HEK293 (cell line): Measurements from ENCODE around the gene PLXNA2.

ENCODE experiments used
- CTCF ChIA-PET: fragments of 350-600 bp; formaldehyde crosslinking; extraction: SDS; loops from one replicate; lab custom pipeline; 2021; ENCODE audit warnings: antibody characterized with exemption; lab: Yijun Ruan, JAX
- POLR2A ChIA-PET: fragments of 300-600 bp; formaldehyde crosslinking; extraction: SDS; loops from one replicate; lab custom pipeline; 2020; ENCODE audit warnings: antibody characterized with exemption, inconsistent platforms; lab: Yijun Ruan, JAX
- H3K27ac ChIP-seq: fragments of 200-500 bp; sonication (Bioruptor generic); 2 replicates; pipeline ENCODE4 v1.5.1; 2014; ENCODE audit warnings: low read depth, low read length, control low read depth, inconsistent platforms; ENCODE audit errors: extremely low read depth
- H3K36me3 ChIP-seq, 2 experiments: fragments of 200-500 bp in 1 of 2; sonication (Bioruptor generic) in 1 of 2; 1 replicate in 1 of 2; 2 replicates in 1 of 2; pipeline ENCODE4 v1.5.1; 2014 to 2017; ENCODE audit warnings: inconsistent platforms in 2 of 2, low read length in 2 of 2; ENCODE audit not compliant: control insufficient read depth in 2 of 2, insufficient read depth in 1 of 2
- H3K4me1 ChIP-seq: fragments of 200-500 bp; sonication (Bioruptor generic); 2 replicates; pipeline ENCODE4 v1.5.1; 2014; ENCODE audit warnings: mild to moderate bottlenecking, low read length, inconsistent platforms; ENCODE audit not compliant: control insufficient read depth, insufficient read depth
- H3K4me3 ChIP-seq: 2 replicates; pipeline ENCODE4 v1.5.1; 2011; ENCODE audit warnings: low read depth, mild to moderate bottlenecking, control low read depth, low read length, moderate library complexity
- H3K9me3 ChIP-seq: fragments of 200-500 bp; sonication (Bioruptor generic); 2 replicates; pipeline ENCODE4 v1.5.1; 2014; ENCODE audit warnings: low read depth, low read length, inconsistent platforms; ENCODE audit not compliant: control insufficient read depth, insufficient read depth
- KLF9 ChIP-seq: fragments of 450-650 bp; formaldehyde crosslinking; IDR thresholded peaks from 2 replicates; pipeline ENCODE4 v1.5.1; 2016; ENCODE audit warnings: missing biosample characterization, missing genetic modification characterization, low read depth
- SETDB1 ChIP-seq: IDR thresholded peaks from one replicate; pipeline ENCODE4 v1.6.1; 2017; ENCODE audit warnings: mild to moderate bottlenecking, low read length, moderate library complexity, mixed read lengths; ENCODE audit not compliant: insufficient read length
- ZFHX2 ChIP-seq: fragments of 450-650 bp; formaldehyde crosslinking; conservative IDR thresholded peaks from 2 replicates; pipeline ENCODE4 v1.5.1; 2016; ENCODE audit warnings: missing biosample characterization, missing genetic modification characterization
- ZNF114 ChIP-seq: fragments of 450-650 bp; formaldehyde crosslinking; IDR thresholded peaks from 2 replicates; pipeline ENCODE4 v1.5.0; 2017; ENCODE audit warnings: missing biosample characterization, missing genetic modification characterization
- ZNF214 ChIP-seq: fragments of 450-650 bp; formaldehyde crosslinking; IDR thresholded peaks from 2 replicates; pipeline ENCODE4 v1.5.1; 2017; ENCODE audit warnings: missing biosample characterization, mild to moderate bottlenecking, missing genetic modification characterization, borderline replicate concordance
- ZNF274 ChIP-seq, 2 experiments: fragments of 200-500 bp in 1 of 2; fragments of 450-650 bp in 1 of 2; sonication (Bioruptor generic) in 1 of 2; formaldehyde crosslinking in 1 of 2; IDR thresholded peaks; 2 replicates each; pipeline versions ENCODE4 v1.5.1 to v1.6.1; 2014 to 2016; ENCODE audit warnings: borderline replicate concordance in 1 of 2, inconsistent platforms in 1 of 2, low read length in 1 of 2, missing biosample characterization in 1 of 2, missing genetic modification characterization in 1 of 2
- ZNF394 ChIP-seq: fragments of 450-650 bp; formaldehyde crosslinking; IDR thresholded peaks from 2 replicates; pipeline ENCODE4 v1.5.1; 2016; ENCODE audit warnings: missing biosample characterization, missing genetic modification characterization, mild to moderate bottlenecking, moderate library complexity, borderline replicate concordance
- ZNF530 ChIP-seq: fragments of 450-650 bp; formaldehyde crosslinking; IDR thresholded peaks from 2 replicates; pipeline ENCODE4 v1.5.1; 2016; ENCODE audit warnings: low read depth, missing biosample characterization, missing genetic modification characterization
- ZNF558 ChIP-seq: fragments of 450-650 bp; formaldehyde crosslinking; IDR thresholded peaks from 2 replicates; pipeline ENCODE4 v1.5.1; 2016; ENCODE audit warnings: missing biosample characterization, missing genetic modification characterization
- ZNF571 ChIP-seq: fragments of 450-650 bp; formaldehyde crosslinking; IDR thresholded peaks from 2 replicates; pipeline ENCODE4 v1.5.0; 2017; ENCODE audit warnings: missing biosample characterization, missing genetic modification characterization
- ZNF600 ChIP-seq: fragments of 450-650 bp; formaldehyde crosslinking; IDR thresholded peaks from 2 replicates; pipeline ENCODE4 v1.5.1; 2016; ENCODE audit warnings: missing biosample characterization, missing genetic modification characterization
- ZXDB ChIP-seq: fragments of 450-650 bp; formaldehyde crosslinking; IDR thresholded peaks from 2 replicates; pipeline ENCODE4 v1.5.1; 2016; ENCODE audit warnings: missing biosample characterization, missing genetic modification characterization
- TF ChIP-seq, protein P1 (sequence below): fragments of 450-650 bp; formaldehyde crosslinking; IDR thresholded peaks from 2 replicates; pipeline ENCODE4 v1.5.1; 2016; ENCODE audit warnings: missing biosample characterization, missing genetic modification characterization
- TF ChIP-seq, protein P2 (sequence below): fragments of 450-650 bp; formaldehyde crosslinking; IDR thresholded peaks from 2 replicates; pipeline ENCODE4 v1.5.1; 2016; ENCODE audit warnings: missing biosample characterization, missing genetic modification characterization
- TF ChIP-seq, protein P3 (sequence below): fragments of 450-650 bp; formaldehyde crosslinking; IDR thresholded peaks from 2 replicates; pipeline ENCODE4 v1.5.1; 2017; ENCODE audit warnings: missing biosample characterization, missing genetic modification characterization
- TF ChIP-seq, protein P4 (sequence below): fragments of 450-650 bp; formaldehyde crosslinking; IDR thresholded peaks from 2 replicates; pipeline ENCODE4 v1.5.1; 2016; ENCODE audit warnings: missing biosample characterization, missing genetic modification characterization

Gene PLXNA2

DNA sequence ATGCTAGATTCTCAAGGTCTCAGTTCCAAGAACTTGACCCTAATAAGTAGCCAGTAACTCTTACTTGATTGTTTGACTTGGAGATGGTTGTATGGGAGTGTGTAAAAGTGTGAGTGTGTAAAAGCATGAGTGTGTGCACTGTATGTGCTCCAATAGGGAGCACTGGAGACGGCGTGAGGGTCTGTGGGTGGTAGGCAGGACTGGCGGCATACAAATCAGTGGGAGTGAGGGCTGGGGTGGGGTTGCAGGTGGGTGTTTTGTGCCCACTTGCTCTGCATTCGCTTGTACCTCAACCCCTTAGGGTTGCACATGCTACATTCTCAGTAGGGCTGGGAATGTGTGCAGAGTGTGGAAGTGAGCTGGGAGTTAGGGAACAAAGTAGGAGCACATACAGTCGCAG, 253.7 kb downstream of the PLXNA2 start (continued):
- TF ChIP-seq, protein P1, sequence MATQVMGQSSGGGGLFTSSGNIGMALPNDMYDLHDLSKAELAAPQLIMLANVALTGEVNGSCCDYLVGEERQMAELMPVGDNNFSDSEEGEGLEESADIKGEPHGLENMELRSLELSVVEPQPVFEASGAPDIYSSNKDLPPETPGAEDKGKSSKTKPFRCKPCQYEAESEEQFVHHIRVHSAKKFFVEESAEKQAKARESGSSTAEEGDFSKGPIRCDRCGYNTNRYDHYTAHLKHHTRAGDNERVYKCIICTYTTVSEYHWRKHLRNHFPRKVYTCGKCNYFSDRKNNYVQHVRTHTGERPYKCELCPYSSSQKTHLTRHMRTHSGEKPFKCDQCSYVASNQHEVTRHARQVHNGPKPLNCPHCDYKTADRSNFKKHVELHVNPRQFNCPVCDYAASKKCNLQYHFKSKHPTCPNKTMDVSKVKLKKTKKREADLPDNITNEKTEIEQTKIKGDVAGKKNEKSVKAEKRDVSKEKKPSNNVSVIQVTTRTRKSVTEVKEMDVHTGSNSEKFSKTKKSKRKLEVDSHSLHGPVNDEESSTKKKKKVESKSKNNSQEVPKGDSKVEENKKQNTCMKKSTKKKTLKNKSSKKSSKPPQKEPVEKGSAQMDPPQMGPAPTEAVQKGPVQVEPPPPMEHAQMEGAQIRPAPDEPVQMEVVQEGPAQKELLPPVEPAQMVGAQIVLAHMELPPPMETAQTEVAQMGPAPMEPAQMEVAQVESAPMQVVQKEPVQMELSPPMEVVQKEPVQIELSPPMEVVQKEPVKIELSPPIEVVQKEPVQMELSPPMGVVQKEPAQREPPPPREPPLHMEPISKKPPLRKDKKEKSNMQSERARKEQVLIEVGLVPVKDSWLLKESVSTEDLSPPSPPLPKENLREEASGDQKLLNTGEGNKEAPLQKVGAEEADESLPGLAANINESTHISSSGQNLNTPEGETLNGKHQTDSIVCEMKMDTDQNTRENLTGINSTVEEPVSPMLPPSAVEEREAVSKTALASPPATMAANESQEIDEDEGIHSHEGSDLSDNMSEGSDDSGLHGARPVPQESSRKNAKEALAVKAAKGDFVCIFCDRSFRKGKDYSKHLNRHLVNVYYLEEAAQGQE (tag by site-specific recombination) = no peak

DNA sequence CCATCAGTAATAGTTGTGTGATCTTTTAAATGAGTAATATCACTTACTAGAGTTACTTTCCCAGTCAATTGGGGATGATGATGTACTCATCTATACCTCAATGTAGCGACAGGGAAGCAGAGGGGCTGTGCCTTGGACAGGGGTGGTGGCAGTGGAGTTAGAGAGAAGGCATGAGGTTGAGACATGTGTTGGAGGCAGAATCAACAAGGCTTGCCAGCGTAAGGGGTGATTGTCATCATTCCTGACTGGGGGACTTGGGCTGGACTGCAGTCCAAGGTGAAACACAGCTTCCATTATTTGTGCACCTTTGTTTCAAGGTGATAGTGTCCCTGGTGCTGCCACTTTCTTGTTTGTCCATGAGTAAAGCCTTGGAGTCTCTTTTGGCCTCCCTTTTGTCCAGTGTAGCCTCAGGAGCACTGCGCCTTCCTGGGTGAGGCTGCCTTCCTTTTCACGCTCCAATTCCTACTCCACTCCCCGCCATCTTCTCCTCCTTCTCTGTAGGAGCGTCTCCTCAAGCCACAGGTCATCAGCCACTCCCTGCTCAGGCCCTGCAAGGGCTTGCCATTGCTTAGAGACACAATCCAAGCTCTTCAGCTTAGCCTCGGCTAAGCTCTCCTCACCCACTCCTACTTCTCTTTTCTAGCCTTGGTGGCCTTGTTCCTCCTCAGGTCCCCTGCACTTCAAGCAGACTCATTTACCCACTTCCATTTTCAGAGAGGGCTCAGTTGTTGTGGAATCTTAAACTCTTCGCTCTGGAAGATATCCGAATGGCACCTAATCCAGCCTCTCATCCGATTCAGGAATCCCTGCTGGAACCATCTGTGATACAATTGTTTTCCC, 255.6 kb downstream of the PLXNA2 start:
- Histone ChIP-seq H3K9me3 (no peaks in the 10 kb centered on the region), H3K36me3 (no peaks in the 10 kb centered on the region), H3K4me1 (no peaks in the 10 kb centered on the region), H3K4me3 (no peak overlapping the region), H3K27ac (no peak overlapping the region)
- CTCF ChIA-PET = interaction anchor here (1.1 to 1.2 kb wide), 2 partner anchors 9 to 25 kb away, joined by 5 read pairs; no protein-coding TSS in a partner anchor
- POLR2A ChIA-PET = no interaction called here
- no peak for TF ChIP-seq ZXDB (tag by site-specific recombination)
- TF ChIP-seq ZNF394 (tag by site-specific recombination) = no peak
- TF ChIP-seq ZNF530 (tag by site-specific recombination) = no peak
- TF ChIP-seq, protein P2, sequence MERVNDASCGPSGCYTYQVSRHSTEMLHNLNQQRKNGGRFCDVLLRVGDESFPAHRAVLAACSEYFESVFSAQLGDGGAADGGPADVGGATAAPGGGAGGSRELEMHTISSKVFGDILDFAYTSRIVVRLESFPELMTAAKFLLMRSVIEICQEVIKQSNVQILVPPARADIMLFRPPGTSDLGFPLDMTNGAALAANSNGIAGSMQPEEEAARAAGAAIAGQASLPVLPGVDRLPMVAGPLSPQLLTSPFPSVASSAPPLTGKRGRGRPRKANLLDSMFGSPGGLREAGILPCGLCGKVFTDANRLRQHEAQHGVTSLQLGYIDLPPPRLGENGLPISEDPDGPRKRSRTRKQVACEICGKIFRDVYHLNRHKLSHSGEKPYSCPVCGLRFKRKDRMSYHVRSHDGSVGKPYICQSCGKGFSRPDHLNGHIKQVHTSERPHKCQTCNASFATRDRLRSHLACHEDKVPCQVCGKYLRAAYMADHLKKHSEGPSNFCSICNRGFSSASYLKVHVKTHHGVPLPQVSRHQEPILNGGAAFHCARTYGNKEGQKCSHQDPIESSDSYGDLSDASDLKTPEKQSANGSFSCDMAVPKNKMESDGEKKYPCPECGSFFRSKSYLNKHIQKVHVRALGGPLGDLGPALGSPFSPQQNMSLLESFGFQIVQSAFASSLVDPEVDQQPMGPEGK (tag by site-specific recombination) = no peak
- TF ChIP-seq, protein P3, sequence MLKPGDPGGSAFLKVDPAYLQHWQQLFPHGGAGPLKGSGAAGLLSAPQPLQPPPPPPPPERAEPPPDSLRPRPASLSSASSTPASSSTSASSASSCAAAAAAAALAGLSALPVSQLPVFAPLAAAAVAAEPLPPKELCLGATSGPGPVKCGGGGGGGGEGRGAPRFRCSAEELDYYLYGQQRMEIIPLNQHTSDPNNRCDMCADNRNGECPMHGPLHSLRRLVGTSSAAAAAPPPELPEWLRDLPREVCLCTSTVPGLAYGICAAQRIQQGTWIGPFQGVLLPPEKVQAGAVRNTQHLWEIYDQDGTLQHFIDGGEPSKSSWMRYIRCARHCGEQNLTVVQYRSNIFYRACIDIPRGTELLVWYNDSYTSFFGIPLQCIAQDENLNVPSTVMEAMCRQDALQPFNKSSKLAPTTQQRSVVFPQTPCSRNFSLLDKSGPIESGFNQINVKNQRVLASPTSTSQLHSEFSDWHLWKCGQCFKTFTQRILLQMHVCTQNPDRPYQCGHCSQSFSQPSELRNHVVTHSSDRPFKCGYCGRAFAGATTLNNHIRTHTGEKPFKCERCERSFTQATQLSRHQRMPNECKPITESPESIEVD (tag by site-specific recombination) = no peak
- TF ChIP-seq ZFHX2 (tag by site-specific recombination) = no peak
- no peak for TF ChIP-seq ZNF214
- no peak for TF ChIP-seq ZNF571 (tag by site-specific recombination)
- TF ChIP-seq, protein P4, sequence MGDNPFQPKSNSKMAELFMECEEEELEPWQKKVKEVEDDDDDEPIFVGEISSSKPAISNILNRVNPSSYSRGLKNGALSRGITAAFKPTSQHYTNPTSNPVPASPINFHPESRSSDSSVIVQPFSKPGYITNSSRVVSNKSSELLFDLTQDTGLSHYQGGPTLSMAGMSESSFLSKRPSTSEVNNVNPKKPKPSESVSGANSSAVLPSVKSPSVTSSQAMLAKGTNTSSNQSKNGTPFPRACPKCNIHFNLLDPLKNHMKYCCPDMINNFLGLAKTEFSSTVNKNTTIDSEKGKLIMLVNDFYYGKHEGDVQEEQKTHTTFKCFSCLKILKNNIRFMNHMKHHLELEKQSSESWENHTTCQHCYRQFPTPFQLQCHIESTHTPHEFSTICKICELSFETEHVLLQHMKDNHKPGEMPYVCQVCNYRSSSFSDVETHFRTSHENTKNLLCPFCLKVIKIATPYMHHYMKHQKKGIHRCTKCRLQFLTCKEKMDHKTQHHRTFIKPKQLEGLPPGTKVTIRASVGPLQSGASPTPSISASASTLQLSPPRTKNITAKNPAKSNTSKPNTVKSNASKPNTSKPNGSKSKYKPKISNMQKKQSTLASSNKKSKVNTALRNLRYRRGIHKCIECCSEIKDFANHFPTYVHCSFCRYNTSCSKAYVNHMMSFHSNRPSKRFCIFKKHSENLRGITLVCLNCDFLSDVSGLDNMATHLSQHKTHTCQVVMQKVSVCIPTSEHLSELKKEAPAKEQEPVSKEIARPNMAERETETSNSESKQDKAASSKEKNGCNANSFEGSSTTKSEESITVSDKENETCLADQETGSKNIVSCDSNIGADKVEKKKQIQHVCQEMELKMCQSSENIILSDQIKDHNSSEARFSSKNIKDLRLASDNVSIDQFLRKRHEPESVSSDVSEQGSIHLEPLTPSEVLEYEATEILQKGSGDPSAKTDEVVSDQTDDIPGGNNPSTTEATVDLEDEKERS (tag by site-specific recombination) = no peak
- TF ChIP-seq ZNF600 (tag by site-specific recombination) = no peak
- TF ChIP-seq ZNF558 = no peak
- no peak for TF ChIP-seq ZNF274 (IDR thresholded peaks at IDR 0.05; ENCODE audit: low read length)
- TF ChIP-seq ZNF274 (tag by site-specific recombination; IDR thresholded peaks at IDR 0.05; ENCODE audit: borderline replicate concordance) = no peak
- TF ChIP-seq KLF9 (tag by site-specific recombination) = no peak
- TF ChIP-seq SETDB1 = no peak
- no peak for TF ChIP-seq ZNF114 (tag by site-specific recombination)
